ENCODE data around the gene CKAP2L. TPM values are rescaled to one million over a fixed set of nuclear protein-coding genes. Genes with fewer than 3 reads are reported as not detected.

The CKAP2L gene
- total and polyA plus RNA-seq, 9 of the 15 experiments (the other 6 are each of a cell fraction or from before 2014, with no cell fraction given), result 10.4 to 21.9 (median 14.2) TPM

- TF ChIP-seq MEF2D (tag; conservative IDR thresholded peaks at IDR 0.05; ENCODE audit: low read depth) (no peak), RFX1 (IDR thresholded peaks at IDR 0.05) (peak; percentile 84), CHD1 (IDR thresholded peaks at IDR 0.05; ENCODE audit: low read length) (no peak), ZNF655 (CRISPR knock-in tag; IDR thresholded peaks at IDR 0.05) (no peak), ZKSCAN1 (IDR thresholded peaks at IDR 0.05; ENCODE audit: low read depth, low read length) (peak; percentile 27; the same call in 1 of the 2 replicates), TRIM28 (IDR thresholded peaks at IDR 0.05) (no peak), FOXA3 (CRISPR knock-in tag; conservative IDR thresholded peaks at IDR 0.05 in 1 of 2, IDR thresholded peaks at IDR 0.05 in 1 of 2) (peak in 1 of 2 experiments; percentile 65; a peak in 1 of 4 replicates), IFI16 (CRISPR knock-in tag; IDR thresholded peaks at IDR 0.05) (no peak), MXI1 (IDR thresholded peaks at IDR 0.05; ENCODE audit: low read depth, low read length) (peak; percentile 78; the same call in 1 of the 2 replicates), GTF2A2 (tag; IDR thresholded peaks at IDR 0.05) (no peak), VEZF1 (CRISPR knock-in tag; IDR thresholded peaks at IDR 0.05) (no peak), MYNN (IDR thresholded peaks at IDR 0.05) (peak; percentile 60; the same call in 1 of the 2 replicates), MYNN (CRISPR knock-in tag; IDR thresholded peaks at IDR 0.05) (no peak), KAT2B (IDR thresholded peaks at IDR 0.05; ENCODE audit: low read depth, low read length) (no peak), MCM3 (IDR thresholded peaks at IDR 0.05) (no peak), ZNF146 (CRISPR knock-in tag; IDR thresholded peaks at IDR 0.05; ENCODE audit: unreplicated experiment) (no peak), ZNF134 (CRISPR knock-in tag; conservative IDR thresholded peaks at IDR 0.05) (no peak), STAT5B (CRISPR knock-in tag; IDR thresholded peaks at IDR 0.05) (no peak), KLF16 (IDR thresholded peaks at IDR 0.05) (no peak), ZHX1 (conservative IDR thresholded peaks at IDR 0.05; ENCODE audit: low read length) (no peak), SETDB1 (IDR thresholded peaks at IDR 0.05; ENCODE audit: low read length) (no peak), CREB5 (CRISPR knock-in tag; IDR thresholded peaks at IDR 0.05) (no peak), ETV1 (tag; conservative IDR thresholded peaks at IDR 0.05; ENCODE audit: low read depth) (0 out of 2 replicates have a peak, but pooled peaks have one; percentile 9), EHMT2 (IDR thresholded peaks at IDR 0.05) (peak; percentile 31; the same call in 1 of the 2 replicates), MXD1 (CRISPR knock-in tag; IDR thresholded peaks at IDR 0.05; ENCODE audit: borderline replicate concordance, poor library complexity, severe bottlenecking) (no peak)
These were observed 71.9 kb downstream of the CKAP2L start (continued) for GRCh38 chr2:112692495-112692911.
